Osteoblast (primary cell): ENCODE measurements around the gene P2RX3. TPM values are rescaled to one million over a fixed set of nuclear protein-coding genes. Genes with fewer than 3 reads are reported as not detected.

Experiments
- DNase-seq: peaks from one replicate; pipeline ENCODE4 v3.0.0; 2011; ENCODE audit warnings: low spot score, mixed read lengths; ENCODE audit not compliant: insufficient read length; ENCODE audit errors: missing footprints
- H2AFZ ChIP-seq: 2 replicates; pipeline ENCODE4 v1.6.0; 2011; ENCODE audit warnings: mild to moderate bottlenecking, low read length
- H3K27ac ChIP-seq: 2 replicates; pipeline ENCODE4 v1.5.1; 2011; ENCODE audit warnings: mild to moderate bottlenecking, low read depth, low read length, moderate library complexity
- H3K27me3 ChIP-seq: 2 replicates; pipeline ENCODE4 v1.6.0; 2012; ENCODE audit warnings: mild to moderate bottlenecking, control low read depth, inconsistent platforms, low read length, moderate library complexity; ENCODE audit not compliant: insufficient read depth
- H3K36me3 ChIP-seq: 2 replicates; pipeline ENCODE4 v1.5.1; 2011; ENCODE audit warnings: mild to moderate bottlenecking, low read length, control low read depth, moderate library complexity; ENCODE audit not compliant: insufficient read depth
- H3K4me1 ChIP-seq: 2 replicates; pipeline ENCODE4 v1.5.1; 2011; ENCODE audit warnings: mild to moderate bottlenecking, low read length, control low read depth, moderate library complexity; ENCODE audit not compliant: insufficient read depth
- H3K4me2 ChIP-seq: 2 replicates; pipeline ENCODE4 v1.6.0; 2011; ENCODE audit warnings: mild to moderate bottlenecking, low read length; ENCODE audit not compliant: insufficient read depth
- H3K4me3 ChIP-seq: fragments of 200-600 bp; sonication (generic); 3 replicates; pipeline ENCODE4 v1.5.1; 2012; ENCODE audit warnings: mild to moderate bottlenecking, low read length, inconsistent platforms; ENCODE audit not compliant: insufficient read depth
- H3K79me2 ChIP-seq: 2 replicates; pipeline ENCODE4 v1.6.0; 2012; ENCODE audit warnings: mild to moderate bottlenecking, low read length, control low read depth, inconsistent platforms; ENCODE audit not compliant: insufficient read depth
- H3K9me3 ChIP-seq: 2 replicates; pipeline ENCODE4 v1.5.1; 2011; ENCODE audit warnings: low read depth, low read length, control low read depth
- H4K20me1 ChIP-seq: 2 replicates; pipeline ENCODE4 v1.6.0; 2012; ENCODE audit warnings: mild to moderate bottlenecking, low read length, control low read depth; ENCODE audit not compliant: insufficient read depth
- total RNA-seq: library from RNA; depleted of rRNA; stranded (reverse); fragments of >200 nt; gene quantifications from 2 replicates; pipeline ENCODE4 v1.2.3, GENCODE V29; 2012
- TF ChIP-seq, protein P1 (sequence below): IDR thresholded peaks from 2 replicates; pipeline ENCODE4 v1.5.1; 2011; ENCODE audit warnings: mild to moderate bottlenecking, low read depth, low read length, moderate library complexity; ENCODE audit errors: extremely low read depth

The P2RX3 gene
- total RNA-seq, 1 donor: not detected

DNA sequence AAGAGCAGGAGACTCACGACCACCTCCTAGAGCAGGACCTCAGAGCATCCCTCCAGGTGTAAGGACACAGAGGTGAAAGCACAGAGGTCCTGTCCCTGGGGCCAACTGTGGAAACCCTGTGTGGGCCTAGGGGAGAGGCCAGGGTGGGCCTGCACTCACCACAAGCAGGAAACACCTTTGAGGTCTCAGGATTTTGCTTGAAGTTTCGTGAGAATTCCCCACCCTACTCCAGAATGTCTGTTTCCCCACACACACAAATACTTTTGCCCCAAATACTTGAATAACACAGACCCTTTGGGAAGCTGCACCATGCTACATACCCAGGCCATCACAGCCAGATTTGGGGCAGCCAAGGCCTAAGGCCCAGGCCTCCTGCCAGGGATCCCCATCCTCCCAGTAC is 70.6 kb downstream of the P2RX3 start:
- Histone ChIP-seq H3K4me2 (no peak overlapping the region), H2AFZ (no peak overlapping the region), H3K79me2 (peaks cover 3% of the 10 kb centered on the region), H3K27me3 (no peaks in the 10 kb centered on the region), H3K9me3 (no peaks in the 10 kb centered on the region), H3K36me3 (peaks cover 48% of the 10 kb centered on the region), H3K4me1 (peaks cover 8% of the 10 kb centered on the region), H4K20me1 (peaks cover 4% of the 10 kb centered on the region), H3K27ac (no peak overlapping the region), H3K4me3 (no peak overlapping the region)
- DNase-seq: no peak
- TF ChIP-seq, protein P1, sequence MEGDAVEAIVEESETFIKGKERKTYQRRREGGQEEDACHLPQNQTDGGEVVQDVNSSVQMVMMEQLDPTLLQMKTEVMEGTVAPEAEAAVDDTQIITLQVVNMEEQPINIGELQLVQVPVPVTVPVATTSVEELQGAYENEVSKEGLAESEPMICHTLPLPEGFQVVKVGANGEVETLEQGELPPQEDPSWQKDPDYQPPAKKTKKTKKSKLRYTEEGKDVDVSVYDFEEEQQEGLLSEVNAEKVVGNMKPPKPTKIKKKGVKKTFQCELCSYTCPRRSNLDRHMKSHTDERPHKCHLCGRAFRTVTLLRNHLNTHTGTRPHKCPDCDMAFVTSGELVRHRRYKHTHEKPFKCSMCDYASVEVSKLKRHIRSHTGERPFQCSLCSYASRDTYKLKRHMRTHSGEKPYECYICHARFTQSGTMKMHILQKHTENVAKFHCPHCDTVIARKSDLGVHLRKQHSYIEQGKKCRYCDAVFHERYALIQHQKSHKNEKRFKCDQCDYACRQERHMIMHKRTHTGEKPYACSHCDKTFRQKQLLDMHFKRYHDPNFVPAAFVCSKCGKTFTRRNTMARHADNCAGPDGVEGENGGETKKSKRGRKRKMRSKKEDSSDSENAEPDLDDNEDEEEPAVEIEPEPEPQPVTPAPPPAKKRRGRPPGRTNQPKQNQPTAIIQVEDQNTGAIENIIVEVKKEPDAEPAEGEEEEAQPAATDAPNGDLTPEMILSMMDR: no peak

DNA sequence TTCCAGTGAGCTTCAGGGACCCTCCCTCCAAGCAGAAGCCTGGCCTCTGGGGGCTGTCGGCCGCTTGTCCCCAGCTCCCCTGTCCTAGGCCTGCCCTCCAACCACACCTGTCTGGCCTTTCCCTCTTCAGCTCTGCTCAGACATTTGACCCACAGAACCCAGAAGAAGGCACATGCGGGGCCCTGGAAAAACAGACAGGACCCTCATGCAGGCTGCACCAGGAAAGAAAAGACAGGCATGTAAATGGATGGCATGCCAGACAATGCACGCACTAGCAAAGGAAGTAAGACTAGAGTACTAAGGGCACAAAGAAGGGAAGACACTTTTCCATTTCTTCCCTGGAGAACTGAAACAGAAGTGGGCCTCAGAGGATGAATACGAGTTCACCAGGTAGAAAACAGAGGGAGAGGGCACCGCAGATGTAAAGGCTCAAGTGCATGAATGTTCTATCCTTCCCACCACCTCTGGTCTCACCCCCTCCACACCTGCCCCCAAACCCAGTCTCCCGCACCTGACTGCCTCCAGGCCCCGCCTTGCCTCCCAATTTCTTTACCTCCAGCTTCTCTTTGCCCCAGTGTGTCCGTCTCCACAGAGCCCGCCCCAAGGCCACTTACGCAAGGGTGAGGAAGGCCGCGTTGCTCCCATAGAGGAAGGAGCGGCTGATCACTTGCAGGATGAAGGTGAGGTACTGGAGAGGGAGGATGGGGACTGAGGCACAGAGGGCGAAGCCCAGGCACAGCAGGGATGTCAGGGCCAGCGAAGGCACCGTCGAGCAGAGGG is 71.4 kb downstream of the P2RX3 start:
- TF ChIP-seq, protein P1: no peak
- no peak for DNase-seq
- peak overlapping the region; percentile 31 for H3K27ac ChIP-seq

DNA sequence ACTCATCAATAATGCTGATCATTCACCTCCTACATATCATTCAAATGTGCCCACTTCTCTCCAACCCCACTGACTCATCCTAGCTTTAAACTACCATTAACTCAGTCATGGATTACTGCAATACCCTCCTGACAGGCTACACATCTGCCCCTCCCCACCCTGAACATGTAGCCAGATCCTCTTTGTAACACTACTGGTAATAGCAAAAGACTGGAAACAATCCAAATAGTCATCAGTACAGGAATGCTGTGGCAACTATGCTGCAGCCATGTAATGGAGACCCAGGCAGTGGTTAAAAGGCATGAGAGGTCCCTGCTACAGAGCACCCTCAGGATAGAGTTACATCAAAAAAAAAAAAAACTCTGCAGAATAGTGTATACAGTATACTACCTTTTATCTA is 72.1 kb downstream of the P2RX3 start:
- H3K4me3 ChIP-seq: no peak overlapping the region
- TF ChIP-seq, protein P1: no peak
- peaks cover 4% of the 10 kb centered on the region for H4K20me1 ChIP-seq
- peaks cover 63% of the 10 kb centered on the region for H3K36me3 ChIP-seq
- H3K4me1 ChIP-seq: peaks cover 8% of the 10 kb centered on the region
- peaks cover 4% of the 10 kb centered on the region for H3K79me2 ChIP-seq
- H3K27me3 ChIP-seq: no peaks in the 10 kb centered on the region
- H3K4me2 ChIP-seq: no peak overlapping the region
- no peak for DNase-seq
- H3K9me3 ChIP-seq: no peaks in the 10 kb centered on the region
- no peak overlapping the region for H2AFZ ChIP-seq
- H3K27ac ChIP-seq: peak overlapping the region; percentile 31

More for the DNA sequence above, 71.4 kb downstream of the P2RX3 start:
- Histone ChIP-seq H3K4me3 (no peak overlapping the region), H3K4me2 (no peak overlapping the region), H3K4me1 (peaks cover 8% of the 10 kb centered on the region), H4K20me1 (peaks cover 4% of the 10 kb centered on the region), H2AFZ (no peak overlapping the region), H3K9me3 (no peaks in the 10 kb centered on the region), H3K27me3 (no peaks in the 10 kb centered on the region), H3K36me3 (peaks cover 55% of the 10 kb centered on the region), H3K79me2 (peaks cover 4% of the 10 kb centered on the region)

DNA sequence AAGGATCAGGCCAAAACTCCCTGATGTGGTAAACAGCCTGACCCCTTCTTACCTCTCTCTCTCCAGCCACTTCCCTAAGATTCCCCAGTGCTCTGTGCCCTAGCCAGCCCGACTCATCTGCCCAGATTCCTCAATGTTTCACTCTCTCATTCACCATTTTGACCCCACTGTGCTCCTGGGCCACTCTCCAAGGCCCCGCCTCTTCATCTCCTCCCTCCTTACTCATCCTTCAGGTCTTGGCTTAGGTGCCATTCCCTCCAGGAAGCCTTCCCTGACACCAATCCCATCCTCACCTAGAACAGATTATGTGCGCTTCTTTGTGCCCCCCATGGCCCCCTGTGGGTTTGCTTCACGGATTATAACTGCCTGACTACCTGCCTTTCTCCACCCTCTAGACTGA is 75.5 kb downstream of the P2RX3 start:
- Histone ChIP-seq H3K4me1 (peaks cover 5% of the 10 kb centered on the region), H3K4me2 (no peak overlapping the region), H3K4me3 (no peak overlapping the region), H3K27ac (no peak overlapping the region), H3K79me2 (peaks cover 4% of the 10 kb centered on the region), H3K9me3 (no peaks in the 10 kb centered on the region), H3K27me3 (no peaks in the 10 kb centered on the region), H3K36me3 (peaks cover 77% of the 10 kb centered on the region), H2AFZ (no peak overlapping the region), H4K20me1 (peaks cover 4% of the 10 kb centered on the region)
- TF ChIP-seq, protein P1: no peak
- no peak for DNase-seq
